OCI-LY1 (cell line): Measurements from ENCODE around the gene HSF2BP.
"Not testable (repeated sequence)": the region's sequence is repeated elsewhere in the genome, so short reads cannot be mapped to it uniquely, and the experiment has no call there.

Source experiments
- EZH2 ChIP-seq: fragments of 200-600 bp; sonication (generic), shearing (Covaris generic); IDR thresholded peaks from 2 replicates; pipeline ENCODE4 v1.8.0; 2017; ENCODE audit warnings: borderline replicate concordance, mixed run types, mild to moderate bottlenecking, antibody characterized with exemption, low read length, moderate library complexity, mixed read lengths
- TF ChIP-seq, protein P1 (sequence below): fragments of 200-600 bp; sonication (generic), shearing (Covaris generic); IDR thresholded peaks from 2 replicates; pipeline ENCODE4 v1.5.1; 2017; ENCODE audit warnings: mild to moderate bottlenecking, antibody characterized with exemption, low read length, moderate library complexity, mixed read lengths

DNA sequence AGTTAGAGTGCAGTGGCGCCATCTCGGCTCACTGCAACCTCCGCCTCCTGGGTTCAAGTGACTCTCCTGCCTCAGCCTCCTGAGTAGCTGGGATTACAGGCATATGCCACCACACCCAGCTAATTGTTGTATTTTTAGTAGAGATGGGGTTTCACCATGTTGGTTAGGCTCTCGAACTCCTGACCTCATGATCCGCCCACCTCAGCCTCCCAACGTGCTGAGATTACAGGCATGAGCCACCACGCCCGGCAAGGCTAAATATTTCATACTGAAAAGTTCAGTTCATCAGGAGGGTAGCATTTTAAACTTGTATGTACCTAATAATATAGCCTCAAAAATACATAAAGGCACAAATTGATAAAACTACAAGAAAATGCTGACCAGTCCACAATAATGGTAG, 63.5 kb downstream of the HSF2BP start:
- TF ChIP-seq, protein P1, sequence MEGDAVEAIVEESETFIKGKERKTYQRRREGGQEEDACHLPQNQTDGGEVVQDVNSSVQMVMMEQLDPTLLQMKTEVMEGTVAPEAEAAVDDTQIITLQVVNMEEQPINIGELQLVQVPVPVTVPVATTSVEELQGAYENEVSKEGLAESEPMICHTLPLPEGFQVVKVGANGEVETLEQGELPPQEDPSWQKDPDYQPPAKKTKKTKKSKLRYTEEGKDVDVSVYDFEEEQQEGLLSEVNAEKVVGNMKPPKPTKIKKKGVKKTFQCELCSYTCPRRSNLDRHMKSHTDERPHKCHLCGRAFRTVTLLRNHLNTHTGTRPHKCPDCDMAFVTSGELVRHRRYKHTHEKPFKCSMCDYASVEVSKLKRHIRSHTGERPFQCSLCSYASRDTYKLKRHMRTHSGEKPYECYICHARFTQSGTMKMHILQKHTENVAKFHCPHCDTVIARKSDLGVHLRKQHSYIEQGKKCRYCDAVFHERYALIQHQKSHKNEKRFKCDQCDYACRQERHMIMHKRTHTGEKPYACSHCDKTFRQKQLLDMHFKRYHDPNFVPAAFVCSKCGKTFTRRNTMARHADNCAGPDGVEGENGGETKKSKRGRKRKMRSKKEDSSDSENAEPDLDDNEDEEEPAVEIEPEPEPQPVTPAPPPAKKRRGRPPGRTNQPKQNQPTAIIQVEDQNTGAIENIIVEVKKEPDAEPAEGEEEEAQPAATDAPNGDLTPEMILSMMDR = not testable (repeated sequence)
- not testable (repeated sequence) for TF ChIP-seq EZH2
